GM21717 (cell line): Measurements from ENCODE around the gene HOXA11.

ENCODE experiments used
- ATAC-seq: cut with Tn5 transposase; IDR thresholded peaks from one replicate; pipeline ENCODE4 v1.9.1; 2021; ENCODE audit warnings: mild to moderate bottlenecking, moderate library complexity; ENCODE audit not compliant: unreplicated experiment

Gene HOXA11

GRCh38 chr7:27182285-27182841, 2.7 kb downstream of the HOXA11 start:
- ATAC-seq: no peak

GRCh38 chr7:27181795-27182275, 3.2 kb downstream of the HOXA11 start:
- ATAC-seq: no peak

GRCh38 chr7:27180431-27181420, 4.3 kb downstream of the HOXA11 start:
- no peak for ATAC-seq

- no peak for ATAC-seq
Measured at GRCh38 chr7:27179503-27180430, 5.3 kb downstream of the HOXA11 start.

DNA sequence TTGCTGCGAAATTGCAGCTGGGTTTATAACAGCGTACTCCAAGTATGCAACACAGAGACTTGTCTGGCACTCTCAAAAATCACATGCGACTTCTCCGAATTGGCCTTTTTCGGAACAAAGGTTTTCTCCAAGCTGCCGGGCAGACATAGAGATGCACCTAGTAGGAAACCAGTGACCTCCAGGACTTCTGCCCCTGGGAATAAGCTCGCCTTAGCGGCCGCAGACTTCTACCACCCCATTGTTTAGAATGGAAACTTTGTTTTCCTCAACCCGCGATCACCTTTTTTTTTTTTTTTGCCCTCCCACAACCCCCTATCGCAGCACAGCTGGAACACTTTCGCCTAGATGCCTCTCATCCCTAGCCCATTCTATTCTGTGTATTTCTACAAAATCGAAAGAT, 6.0 kb downstream of the HOXA11 start:
- ATAC-seq: no peak

DNA sequence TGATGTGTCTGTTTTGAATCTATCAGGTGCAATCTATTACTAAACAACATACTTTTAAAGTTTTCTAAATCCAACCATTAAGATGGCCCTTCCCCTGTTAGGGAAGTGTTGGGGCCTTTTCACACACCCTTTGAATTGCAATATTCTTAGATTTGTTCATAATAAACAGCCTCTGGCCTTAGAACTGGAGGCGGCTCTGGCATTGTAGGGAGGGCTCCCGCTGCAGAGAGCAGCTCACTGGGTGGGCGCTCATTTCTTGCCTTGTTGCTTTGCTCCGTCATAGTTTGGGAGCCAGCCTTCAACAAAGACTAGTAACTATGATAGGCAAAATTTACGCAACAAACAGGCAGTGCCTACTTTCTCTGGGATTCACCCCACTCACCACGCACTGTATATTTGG, 6.7 kb downstream of the HOXA11 start:
- ATAC-seq: no peak

DNA sequence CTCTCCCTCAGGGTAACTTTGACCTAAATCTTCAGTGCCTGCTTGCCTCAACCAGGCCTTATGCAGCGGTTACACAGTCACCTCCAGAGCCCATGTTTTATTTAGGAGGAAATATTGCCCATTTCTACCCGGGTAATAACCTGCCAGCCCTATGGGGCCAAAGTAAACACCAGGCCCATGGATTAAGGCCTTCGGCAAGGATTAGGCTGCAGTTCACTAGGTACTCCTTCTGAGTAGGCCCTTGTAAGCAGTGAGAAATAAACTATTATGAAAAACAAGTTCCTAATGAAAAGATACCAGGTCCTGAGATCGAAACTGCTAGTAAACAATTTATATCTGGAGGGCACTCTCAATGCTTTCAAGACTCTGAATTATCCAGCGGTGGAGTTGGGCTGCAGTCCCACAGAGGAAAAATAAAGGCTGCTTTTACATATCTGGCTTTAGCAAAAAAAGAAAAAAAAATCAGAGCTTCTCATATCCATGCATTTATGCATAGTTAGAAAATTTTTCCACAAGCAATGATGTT, 7.2 kb downstream of the HOXA11 start:
- ATAC-seq: no peak

DNA sequence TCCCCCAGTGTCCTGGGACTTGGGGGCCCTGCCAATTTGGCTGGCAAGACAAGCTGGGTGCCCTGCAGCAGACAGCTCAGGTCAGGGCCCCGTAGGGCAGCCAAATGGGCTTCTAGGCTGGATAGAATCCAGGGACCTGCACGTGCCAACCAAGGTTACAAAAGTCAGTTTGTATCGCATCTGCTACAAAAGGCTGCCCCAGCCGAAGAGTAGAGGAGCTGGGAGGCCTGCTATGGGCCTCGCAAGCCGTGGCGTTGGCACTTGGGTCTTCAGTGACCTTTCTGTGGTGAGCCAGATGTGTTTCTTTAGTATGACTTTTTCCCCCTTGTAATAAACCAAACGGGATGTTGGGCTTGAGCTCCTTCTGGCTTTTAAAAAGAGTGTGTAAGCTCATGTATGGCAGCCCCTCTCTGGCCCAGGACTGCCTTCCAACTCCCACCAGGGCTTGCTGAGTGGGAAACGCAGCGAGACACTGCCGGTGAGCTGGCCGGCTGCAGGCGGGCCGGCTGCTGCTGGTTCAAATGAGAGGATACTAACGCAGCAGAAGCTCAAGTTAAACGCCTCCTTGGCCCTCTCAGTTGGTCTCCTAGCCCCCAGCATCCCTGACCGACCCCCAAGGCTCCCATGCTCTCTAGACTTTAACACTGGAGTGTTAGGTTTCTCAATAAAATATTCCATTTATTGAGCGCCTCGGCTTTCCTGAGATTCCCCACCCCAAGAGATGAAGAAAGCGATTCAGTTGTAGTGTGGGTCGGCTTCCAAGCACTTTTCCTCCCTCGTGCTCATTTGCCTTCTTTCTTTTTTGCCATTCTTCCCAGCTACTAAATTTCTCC, 7.9 kb downstream of the HOXA11 start:
- no peak for ATAC-seq

DNA sequence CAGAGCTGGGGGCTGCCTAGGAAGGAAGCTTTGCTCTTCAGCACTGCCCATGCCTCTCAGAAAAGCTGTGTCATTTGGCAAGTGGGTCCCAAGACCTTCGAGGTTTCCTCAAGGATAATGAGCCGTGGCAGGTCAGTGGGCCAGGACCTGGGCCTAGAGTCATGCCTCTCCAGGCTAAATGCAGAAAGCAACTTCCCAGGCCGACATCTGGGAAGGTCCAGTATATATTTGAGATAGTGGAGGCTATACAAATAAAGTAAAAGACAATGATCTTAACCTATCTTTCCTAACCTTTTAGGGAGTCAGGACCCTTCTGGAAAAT, 8.5 kb downstream of the HOXA11 start:
- ATAC-seq: no peak

- no peak for ATAC-seq
Measured at GRCh38 chr7:27175626-27176523, 9.2 kb downstream of the HOXA11 start.

GRCh38 chr7:27174874-27175625, 10.0 kb downstream of the HOXA11 start:
- ATAC-seq: no peak

DNA sequence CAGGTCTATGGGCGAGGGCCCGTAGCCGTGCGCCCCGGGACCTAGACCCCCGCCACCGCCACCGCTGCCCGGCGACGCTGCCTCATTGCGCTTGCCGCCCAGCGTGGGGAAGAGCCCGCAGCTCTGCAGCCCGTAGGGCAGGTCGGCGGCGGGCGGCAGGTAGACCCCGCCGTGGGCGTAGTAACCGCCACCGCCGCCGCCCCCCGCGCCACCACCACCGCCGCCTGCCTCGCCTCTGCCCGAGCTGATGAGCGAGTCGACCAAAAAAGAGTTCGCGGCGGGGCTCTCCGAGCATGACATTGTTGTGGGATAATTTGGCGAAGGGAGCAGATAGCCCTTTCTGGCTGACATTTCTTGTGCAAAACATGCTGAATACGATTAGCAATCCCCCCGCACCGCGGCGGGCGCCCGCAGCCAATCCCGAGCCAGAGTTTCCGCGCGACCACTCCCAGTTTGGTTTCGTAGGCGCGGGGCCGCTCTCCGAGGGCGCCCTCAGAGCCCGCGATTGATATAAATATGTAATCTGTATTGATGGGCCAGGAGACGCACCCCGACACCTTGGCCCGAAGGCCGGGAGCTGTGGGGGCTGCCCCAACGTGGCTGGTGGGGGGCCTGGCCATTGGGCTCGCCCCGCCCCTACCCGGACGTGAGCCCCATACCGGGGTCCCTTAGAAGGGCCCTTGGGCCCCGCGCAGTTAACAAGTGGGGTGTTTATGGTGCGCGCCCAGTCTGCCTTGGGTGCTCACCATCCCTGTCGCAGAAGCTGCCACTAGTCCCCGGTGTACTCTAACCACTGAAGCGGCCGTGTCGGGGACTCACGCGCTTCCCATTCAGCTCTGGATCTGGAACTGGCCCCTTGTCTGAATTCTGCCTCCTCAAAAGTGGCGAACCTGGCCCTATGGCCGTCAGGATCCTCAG, 10.8 kb downstream of the HOXA11 start, which contains the start of gene HOXA10:
Gene HOXA10, minus strand, starts transcription at position 365 of the 918 bp plus-strand sequence. Its CDS starts 14 bp downstream, at position 351.
- no peak for ATAC-seq

- ATAC-seq: no peak
Measured at GRCh38 chr7:27173511-27173955, 11.5 kb downstream of the HOXA11 start.

DNA sequence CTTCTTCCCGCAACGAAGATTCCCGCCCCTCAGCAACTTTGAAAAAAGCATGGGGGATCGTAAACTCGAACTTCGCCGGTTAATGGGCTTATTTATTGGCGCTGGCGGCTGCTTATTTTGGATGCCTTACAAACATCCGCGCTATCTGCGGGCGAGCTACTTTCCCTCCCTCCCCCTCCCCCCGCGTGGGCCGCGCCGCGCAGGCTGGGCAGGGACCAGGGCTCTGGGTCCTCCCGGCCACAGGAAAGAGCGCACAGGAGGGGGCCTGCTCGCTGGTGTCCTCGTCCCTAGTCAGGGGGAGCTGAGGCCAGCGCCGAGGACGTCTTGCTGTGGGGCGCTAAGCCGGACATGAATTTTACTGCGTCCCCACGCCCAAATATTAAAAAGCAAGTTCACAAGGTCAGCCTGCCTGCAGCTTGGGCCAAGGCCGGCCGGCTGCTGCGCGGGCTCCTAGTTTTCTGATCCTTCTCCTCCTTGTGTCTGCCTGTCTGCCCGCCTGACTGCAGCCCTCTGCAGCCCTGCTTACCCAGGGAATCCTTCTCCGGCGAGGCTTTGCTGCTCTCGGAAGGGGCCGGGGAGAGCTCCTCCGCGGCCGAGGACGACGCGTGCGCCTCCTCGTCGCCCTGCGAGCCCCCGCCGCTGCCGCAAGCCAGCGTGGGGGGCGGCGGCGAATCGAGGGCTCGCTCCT, 12.1 kb downstream of the HOXA11 start:
- no peak for ATAC-seq

- no peak for ATAC-seq
Measured at GRCh38 chr7:27172315-27172774, 12.7 kb downstream of the HOXA11 start.

- no peak for ATAC-seq
Measured at GRCh38 chr7:27171637-27172314, 13.3 kb downstream of the HOXA11 start.
